Testis (tissue), 2 donors: Measurements from ENCODE around the gene WDR76.
"Not testable (repeated sequence)": the region's sequence is repeated elsewhere in the genome, so short reads cannot be mapped to it uniquely, and the experiment has no call there.

Source experiments
- CTCF ChIP-seq, 3 experiments: fragments of 450-650 bp in 2 of 3; fragments of 200-600 bp in 1 of 3; sonication (generic) in 1 of 3; IDR thresholded peaks; one replicate each; pipeline ENCODE4 v1.5.1; 2016 to 2019; ENCODE audit warnings: antibody characterized with exemption in 3 of 3, mild to moderate bottlenecking in 2 of 3, moderate library complexity in 1 of 3
- POLR2A ChIP-seq: fragments of 450-650 bp; IDR thresholded peaks from one replicate; pipeline ENCODE4 v1.6.1; 2017; ENCODE audit warnings: antibody characterized with exemption, mild to moderate bottlenecking, moderate library complexity

- not testable (repeated sequence) for TF ChIP-seq POLR2A; CTCF (IDR thresholded peaks at IDR 0.05)
Observed at GRCh38 chr15:43825305-43825704, 1.5 kb upstream of the WDR76 start.
